Hypothalamus (tissue), 51 donors: Measurements from ENCODE around the gene NOTCH4.
A peak's percentile ranks its signal among the peaks of the same experiment; 100 is the strongest.
"Not testable (repeated sequence)": the region's sequence is repeated elsewhere in the genome, so short reads cannot be mapped to it uniquely, and the experiment has no call there.

ENCODE experiments used
- DNase-seq, 51 donors: peaks; one replicate each; lab custom pipeline; 2025; lab: John Stamatoyannopoulos, UW

The NOTCH4 gene

DNA sequence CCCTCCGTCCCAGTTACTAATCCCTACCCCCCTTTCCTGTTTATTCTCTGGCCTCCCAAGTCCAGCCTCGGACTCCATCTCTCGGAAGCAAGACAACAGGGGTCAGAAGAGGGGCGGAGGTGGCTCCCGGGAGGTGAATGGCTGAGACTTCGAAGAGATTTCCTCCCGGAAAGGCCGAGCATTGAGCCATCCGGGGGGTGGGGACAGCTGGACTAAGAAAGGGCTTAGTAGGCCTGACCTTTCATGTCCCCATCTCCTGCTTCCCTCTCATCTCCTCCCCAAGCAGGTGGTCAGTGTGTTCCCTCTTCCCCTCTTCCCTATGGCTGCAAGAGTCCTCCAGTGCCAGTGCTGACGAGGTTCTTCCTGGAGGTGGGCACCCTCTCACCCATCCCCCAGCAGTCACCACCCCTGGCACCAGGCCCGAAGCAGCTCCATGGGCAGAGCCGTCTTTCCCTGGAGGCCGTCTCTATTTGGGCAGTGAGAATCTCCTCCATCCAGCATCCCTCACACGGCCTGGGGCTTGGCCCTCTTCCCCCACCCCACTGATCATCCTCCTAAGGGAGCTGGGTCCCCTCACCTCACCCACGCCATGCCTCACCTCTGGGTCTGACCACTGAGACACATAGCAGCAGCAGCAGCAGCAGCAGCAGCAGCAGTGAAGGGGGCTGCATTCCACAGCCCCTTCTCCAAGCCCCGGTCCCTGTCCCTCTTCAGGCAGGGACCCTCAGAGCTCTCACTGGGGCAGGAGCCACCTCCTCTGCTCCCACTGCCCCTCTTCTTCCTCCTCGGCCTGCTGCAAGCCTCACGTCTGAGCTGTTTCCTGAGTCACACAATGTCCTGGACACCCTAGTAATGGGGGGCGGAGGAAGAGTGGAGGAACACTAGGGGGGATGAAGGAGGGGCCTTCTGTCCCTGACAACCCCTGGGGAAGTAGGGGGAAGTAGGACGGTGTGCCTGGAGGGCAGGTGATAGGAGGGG lies at the start of gene NOTCH4:
TSS of gene NOTCH4 (minus strand) at position 810 of the 978 bp plus-strand sequence. CDS start at position 671, 139 bp downstream.
- DNase-seq: no peak

DNA sequence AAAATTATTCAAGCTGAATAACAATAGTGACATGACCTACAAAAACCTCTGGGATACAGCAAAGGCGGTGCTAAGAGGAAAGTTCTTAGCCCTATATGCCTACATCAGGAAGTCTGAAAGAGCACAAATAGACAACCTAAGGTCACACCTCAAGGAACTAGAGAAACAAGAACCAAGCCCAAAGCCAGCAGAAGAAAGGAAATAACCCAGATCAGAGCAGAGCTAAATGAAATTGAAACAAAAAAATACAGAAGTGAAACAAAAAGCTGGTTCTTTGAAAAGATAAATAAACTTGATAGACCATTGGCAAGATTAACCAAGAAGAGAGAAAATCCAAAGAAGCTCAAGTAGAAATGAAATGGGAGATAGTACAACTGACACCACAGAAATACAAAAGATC lies 47.6 kb upstream of the NOTCH4 start:
- DNase-seq: no peak

- not testable (repeated sequence) for DNase-seq
Measured at GRCh38 chr6:32268459-32268858, 44.6 kb upstream of the NOTCH4 start.

DNA sequence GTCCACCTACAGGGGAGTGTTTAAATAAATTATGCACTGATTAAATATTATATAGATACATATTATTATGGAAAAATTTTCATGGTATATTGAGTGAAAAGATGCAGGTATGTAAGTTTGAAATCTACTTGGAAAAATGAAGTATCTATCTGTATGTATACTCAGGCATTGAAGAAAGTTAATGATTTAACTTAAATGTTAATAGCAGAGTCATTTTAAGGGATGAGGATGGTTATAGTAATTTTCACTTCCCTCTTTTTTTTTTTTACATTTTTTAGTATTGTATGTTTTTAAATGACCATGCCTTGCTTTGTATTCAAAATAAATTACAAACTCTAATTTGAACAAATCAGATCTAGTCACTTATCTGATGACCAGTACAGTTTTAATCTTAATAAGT lies 43.2 kb upstream of the NOTCH4 start:
- DNase-seq: no peak

DNA sequence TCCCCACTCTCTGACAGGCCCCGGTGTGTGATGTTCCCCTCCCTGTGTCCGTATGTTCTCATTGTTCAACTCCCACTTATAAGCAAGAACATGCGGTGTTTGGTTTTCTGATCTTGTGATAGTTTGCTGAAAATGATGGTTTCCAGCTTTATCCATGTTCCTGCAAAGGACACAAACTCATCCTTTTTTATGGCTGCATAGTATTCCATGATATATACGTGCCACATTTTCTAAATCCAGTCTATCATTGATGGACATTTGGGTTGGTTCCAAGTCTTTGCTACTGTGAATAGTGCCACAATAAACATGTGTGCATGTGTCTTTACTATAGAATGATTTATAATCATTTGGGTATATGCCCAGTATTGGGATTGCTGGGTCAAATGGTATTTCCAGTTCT lies 33.4 kb upstream of the NOTCH4 start:
- not testable (repeated sequence) for DNase-seq

GRCh38 chr6:32255199-32256153 lies 31.6 kb upstream of the NOTCH4 start:
- DNase-seq: peak in 46 of 51 donors; percentile 2 to 75 (median 42)

DNA sequence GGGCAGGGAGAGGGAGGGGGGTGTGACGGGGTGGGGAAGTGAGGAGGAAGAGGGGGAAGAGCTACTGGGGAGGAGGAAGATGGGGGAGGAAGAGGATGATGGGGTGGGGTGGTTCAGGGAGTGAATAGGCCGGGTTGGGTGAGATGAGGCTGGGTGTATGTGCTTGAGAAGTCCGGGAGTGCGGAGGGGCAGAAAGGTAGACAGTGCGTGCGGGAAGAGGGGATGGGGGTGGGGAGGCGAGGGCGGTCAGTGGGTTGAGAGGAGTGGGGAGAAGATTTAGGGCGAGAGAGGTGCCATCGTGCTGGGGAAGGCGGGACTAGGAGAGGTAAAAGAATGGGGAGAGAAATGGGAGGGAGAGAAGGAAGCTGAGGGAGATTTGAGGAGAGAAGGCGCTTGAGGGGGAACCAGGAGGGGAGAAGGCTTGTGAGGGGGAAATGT lies 30.9 kb upstream of the NOTCH4 start:
- peak in 13 of 51 donors; percentile 12 to 48 (median 26) for DNase-seq

- DNase-seq: no peak
Measured at GRCh38 chr6:32252331-32253009, 28.6 kb upstream of the NOTCH4 start.

- DNase-seq: no peak
Measured at GRCh38 chr6:32249262-32249661, 25.4 kb upstream of the NOTCH4 start.

GRCh38 chr6:32247401-32247800 lies 23.5 kb upstream of the NOTCH4 start:
- DNase-seq: no peak

- DNase-seq: peak in 50 of 51 donors; percentile 10 to 84 (median 60)
Measured at GRCh38 chr6:32244946-32245398, 21.1 kb upstream of the NOTCH4 start.

- no peak for DNase-seq
Measured at GRCh38 chr6:32244270-32244669, 20.4 kb upstream of the NOTCH4 start.

- DNase-seq: not testable (repeated sequence)
Measured at GRCh38 chr6:32242318-32242813, 18.5 kb upstream of the NOTCH4 start.

DNA sequence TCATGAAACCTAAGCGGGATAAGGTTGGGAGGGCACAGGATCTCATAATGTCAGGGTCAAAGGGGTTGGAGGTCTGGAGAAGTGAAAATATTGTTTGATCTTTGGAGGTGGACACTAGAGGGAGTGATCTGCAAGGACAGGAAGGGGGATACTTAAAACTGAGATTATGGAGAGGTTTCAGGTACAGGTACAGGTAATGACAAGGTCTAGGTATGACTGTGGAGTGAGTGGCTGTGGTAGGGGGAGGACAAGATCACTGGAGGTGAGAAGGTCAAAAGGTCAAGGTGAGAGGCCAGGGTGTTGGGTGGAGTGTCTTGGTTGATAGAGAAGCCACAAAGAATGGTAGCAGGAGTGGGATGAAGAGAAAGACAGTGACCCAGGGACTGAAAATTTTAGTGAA lies 16.8 kb upstream of the NOTCH4 start:
- DNase-seq: no peak

DNA sequence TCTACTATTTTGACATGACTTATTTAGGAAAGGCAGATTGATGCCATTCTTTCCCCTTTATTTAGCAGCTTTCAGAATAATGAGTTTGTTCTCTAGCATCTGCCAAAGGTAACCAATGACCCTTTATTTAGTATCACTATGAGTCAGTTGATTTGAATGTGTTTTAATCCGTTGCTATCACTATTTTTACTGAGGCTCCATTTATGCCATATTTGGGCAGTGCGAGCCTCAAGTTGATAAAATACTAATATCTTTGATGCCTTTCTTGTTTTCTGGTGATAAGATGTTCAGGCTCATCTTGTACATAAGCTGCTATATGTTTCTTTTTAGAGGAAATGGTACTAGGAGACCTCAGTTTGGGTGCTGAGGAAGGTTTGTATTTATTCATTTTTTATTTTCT lies 15.6 kb upstream of the NOTCH4 start:
- no peak for DNase-seq

DNA sequence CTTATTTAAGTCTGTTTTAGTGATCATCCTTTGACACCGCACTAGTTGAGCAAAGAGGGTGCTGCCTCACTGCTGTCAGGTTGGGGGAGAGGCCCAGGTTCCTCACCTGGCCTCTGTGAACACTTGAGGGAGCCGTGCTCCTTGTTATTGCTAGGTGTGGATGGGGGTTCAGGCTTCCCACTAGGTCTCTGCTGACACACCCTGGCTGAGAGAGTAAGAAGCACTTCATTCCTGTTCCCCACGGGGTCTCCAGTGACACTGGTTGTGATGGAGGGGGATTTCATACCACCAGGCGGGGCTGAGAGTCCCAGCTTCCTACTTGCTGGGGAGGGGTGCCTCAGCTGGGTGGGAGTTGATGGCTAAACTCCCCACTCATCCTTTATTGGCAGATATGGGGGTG lies 11.1 kb upstream of the NOTCH4 start:
- DNase-seq: no peak

DNA sequence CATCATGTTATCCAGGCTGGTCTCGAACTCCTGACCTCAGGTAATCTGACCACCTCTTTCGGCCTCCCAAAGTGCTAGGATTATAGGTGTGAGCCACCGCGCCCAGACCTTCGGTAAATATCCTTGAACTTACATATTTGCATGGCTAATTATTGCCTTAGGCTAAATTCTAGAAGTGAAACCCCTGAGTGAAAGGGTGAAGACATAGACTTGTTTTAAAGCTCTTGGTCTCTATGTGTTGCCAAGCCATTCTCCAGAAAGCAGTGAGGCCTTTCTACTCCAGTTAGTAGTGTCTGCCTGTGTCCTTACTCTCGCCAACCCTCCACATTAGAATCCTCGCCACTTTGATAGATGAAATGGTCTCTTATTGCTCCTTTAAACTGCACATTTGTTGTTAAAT lies 2.6 kb upstream of the NOTCH4 start:
- peak in 1 of 51 donors; percentile 3 for DNase-seq

GRCh38 chr6:32224696-32225095 lies 829 bp upstream of the NOTCH4 start:
- DNase-seq: no peak

GRCh38 chr6:32222333-32223230 lies 1.3 kb downstream of the NOTCH4 start:
- no peak for DNase-seq
